GM19025 (cell line): ENCODE measurements around the gene ERP44.
"Not testable (repeated sequence)": the region's sequence is repeated elsewhere in the genome, so short reads cannot be mapped to it uniquely, and the experiment has no call there.

Source experiments
- ATAC-seq: cut with Tn5 transposase; IDR thresholded peaks from one replicate; pipeline ENCODE4 v1.9.1; 2021; ENCODE audit warnings: mild to moderate bottlenecking, low read depth, moderate library complexity; ENCODE audit not compliant: unreplicated experiment

ERP44 gene

DNA sequence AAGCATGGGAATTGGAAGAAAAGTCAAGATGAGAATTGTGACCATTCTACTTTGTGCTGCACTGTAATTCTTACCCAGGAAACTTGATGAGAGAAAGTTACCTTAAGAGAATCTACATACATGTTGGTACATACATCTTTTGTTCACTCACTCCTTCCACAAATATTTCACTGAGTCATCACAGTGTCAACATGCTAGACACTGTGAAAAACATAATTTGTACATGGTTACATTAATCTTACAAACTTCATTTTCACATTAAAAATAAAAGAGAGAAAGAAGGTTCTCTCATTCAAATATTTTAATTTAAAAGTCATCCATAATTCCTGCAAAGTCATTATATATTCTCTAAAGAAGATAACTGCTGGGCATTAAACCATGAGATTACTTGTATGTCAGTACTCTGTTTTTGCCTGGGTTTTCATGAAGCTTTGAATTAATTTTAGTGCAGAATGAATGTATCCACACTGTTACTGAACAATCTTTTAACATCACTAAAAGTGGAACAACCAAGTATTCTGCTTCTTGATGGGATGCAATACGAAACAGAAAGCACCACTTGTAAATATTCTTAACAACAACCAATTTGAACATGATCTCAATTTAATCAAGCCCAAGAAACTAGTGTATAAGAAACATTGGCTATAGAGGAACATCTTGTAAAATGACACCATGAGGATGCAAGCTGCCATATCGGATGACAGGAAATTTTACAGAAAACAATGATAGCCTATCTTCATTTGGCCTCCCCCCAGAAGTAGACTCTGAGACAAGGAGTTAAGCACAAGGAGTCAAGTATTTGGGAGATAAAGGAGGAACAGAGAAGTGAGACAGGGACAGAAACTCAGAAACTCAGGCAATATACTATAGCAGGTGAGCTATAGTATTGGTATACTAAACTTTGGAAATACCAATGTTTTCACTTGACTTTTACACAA is 28.4 kb downstream of the ERP44 start:
- ATAC-seq: no peak

DNA sequence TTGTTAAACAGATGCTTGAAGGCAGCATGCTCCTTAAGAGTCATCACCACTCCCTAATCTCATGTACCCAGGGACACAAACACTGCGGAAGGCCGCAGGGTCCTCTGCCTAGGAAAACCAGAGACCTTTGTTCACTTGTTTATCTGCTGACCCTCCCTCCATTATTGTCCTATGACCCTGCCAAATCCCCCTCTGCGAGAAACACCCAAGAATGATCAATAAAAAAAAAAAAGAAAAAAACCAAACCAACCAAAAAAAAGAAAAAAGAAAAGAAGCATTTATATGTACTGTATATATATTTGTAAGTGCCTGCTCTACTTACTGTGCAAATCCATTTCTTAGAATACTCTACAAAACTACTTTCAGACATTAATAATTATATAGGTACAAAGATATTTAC is 29.7 kb downstream of the ERP44 start:
- not testable (repeated sequence) for ATAC-seq

DNA sequence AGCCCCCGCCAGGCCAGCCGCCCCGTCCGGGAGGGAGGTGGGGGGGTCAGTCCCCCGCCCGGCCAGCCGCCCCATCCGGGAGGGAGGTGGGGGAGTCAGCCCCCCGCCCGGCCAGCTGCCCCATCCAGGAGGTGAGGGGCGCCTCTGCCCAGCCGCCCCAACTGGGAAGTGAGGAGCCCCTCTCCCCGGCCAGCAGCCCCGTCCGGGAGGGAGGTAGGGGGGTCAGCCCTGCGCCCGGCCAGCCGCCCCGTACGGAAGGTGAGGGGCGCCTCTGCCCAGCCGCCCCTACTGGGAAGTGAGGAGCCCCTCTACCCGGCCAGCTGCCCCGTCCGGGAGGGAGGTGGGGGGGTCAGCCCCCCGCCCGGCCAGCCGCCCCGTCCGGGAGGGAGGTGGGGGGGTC is 30.8 kb downstream of the ERP44 start:
- ATAC-seq: not testable (repeated sequence)

DNA sequence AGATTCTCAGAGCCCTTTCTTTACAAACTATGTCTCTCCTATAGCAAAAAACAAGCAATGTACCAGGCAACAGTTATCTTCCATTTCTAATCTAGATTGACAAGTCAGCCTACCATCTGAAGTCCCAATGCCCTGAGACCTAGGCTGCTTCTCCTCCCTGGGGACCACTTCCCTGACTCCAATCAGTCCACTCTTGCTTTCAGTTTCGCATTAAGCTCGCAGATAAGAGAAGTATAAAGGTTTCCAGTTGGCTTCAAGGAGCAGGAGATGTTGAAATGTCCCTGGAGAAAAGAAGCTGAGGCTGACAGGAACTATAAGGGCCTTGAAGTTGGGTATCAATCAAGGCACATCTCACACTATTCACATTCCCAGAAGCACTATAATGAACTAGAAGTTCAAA is 32.3 kb downstream of the ERP44 start:
- no peak for ATAC-seq

DNA sequence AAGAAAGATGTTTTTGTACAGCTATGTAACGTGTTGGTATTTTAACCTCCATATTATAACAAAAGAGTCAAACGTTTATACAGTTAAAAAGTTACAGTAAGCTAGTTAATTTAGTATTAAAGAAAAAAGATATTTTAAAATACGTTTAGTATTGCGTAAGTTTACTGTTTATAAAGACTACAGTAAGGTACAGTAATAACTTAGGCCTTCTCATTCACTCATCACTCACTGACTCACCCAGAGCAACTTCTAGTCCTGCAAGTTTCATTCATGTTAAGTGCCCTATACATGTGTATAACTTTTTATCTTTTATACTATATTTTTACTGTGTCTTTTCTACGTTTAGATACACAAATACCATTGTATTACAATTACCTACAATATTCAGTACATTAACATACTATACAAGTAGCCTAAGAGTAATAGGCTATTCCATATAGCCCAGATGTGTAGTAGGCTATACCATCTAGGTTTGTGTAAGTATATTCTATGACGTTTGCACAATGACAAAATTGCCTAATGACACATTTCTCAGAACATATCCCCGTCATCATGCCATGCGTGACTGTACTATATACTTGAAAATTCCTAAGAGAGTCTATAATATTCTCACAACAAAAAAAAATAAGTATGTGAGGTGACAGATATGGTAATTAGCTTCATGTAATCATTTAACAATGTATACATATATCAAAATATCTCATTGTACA is 33.8 kb downstream of the ERP44 start:
- ATAC-seq: no peak

DNA sequence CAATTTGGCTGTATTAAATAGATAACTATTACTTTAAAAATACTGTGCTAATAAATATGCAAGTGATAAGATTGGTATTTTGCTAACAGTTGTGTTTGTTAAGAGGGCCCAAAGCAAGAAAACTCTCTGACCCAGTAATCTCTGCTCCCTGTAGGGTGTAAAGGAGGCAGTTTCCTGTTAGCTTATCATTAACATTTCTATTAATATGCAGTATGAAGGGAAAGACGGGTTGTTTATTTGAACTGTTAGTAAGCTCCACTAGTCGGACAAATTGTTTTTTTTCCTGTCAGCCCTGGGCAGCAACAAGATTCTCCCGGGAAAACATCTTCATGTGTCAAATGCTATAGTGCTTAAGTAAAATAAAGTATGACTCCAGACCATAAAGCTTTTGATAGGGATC is 35.6 kb downstream of the ERP44 start:
- no peak for ATAC-seq

DNA sequence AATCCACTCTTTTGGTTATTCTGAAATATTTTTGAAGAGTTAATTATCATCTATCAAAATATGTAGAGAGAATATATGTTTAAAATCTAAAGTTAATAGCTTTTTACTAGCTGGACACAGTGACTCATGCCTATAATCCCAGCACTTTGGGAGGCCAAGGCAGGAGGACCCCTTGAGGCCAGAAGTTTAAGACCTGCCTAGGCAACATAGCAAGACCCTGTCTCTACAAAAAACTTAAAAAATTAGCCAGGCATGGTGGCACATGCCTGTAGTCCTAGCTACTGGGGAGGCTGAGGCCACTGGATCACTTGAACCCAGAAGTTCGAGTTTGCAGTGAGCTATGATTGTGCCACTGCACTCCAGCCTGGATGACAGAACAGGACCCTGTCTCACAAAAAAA is 36.1 kb downstream of the ERP44 start:
- not testable (repeated sequence) for ATAC-seq

DNA sequence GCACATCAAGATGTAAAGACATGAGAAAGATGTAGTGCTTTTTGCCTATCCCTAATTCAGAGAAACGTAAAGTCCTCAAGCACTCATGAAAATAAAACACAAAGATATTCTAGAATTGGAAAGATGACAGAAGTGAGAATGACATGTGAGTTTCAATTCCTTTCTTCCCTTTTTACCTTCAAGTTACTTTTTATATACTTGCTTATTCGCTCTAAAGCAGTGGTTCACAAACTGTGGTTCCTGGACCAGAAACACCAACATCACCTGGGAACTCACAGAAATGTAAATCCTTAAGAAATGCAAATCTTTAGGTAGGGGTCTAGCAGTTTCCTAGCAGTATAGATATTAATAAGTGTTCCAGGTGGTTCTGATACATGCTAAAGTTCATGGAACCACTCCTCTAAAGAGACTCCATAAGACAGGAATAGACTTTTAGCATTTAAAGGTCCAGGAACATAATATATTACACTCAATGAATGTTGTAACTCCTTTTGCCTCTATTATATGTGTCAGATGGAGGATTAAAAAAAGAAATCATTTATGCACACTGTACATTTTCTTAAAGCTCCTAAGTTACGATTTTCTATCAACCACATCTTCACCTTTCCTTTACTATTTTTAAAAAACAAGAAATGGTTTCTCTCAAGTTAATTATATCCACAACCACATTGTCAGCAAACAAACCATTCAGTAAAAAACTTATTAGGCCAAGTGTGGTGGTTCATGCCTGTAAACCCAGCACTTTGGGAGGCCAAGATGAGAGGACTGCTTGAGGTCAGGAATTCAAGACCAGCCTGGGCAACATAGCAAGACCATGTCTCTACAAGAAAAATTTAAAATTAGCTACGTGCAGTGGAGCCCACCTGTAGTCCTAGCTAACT is 39.9 kb downstream of the ERP44 start:
- ATAC-seq: peak; percentile 66

DNA sequence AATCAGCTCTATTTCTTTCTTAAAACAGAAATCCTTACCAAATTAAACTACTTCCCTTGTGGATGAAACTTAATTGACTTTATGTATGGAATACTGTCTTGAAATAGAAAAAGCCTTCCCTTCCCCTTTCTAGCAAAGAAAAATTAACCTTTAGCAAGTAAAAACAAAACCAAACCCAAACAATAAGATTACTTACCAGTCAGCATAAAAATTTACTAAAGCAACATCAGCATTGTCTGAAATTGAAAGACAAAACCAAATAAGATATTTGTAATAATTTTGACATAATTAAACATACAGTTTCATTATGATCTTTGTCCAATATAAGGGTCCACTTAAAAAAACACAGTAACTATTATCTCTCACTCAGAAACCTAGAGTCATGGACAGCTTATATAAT is 41.2 kb downstream of the ERP44 start:
- ATAC-seq: no peak

DNA sequence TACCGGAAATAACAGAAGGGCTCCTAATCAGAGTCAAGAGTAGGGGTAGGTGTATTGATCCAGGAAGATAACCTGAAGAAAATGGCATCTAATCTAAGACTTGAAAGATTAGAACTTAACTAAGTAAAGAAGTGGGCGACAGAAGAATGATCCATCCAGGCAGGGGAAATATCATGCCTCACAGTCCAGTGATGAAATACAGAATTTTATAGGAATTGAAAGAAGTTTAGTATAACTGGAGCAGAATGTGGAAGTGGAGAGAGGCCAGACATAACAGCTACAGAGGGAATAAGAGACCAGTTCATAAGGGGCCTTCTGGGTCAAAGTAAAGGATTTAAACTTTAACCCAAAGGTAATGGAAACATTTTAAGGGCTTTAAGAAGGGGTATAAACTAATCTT is 42.2 kb downstream of the ERP44 start:
- no peak for ATAC-seq

DNA sequence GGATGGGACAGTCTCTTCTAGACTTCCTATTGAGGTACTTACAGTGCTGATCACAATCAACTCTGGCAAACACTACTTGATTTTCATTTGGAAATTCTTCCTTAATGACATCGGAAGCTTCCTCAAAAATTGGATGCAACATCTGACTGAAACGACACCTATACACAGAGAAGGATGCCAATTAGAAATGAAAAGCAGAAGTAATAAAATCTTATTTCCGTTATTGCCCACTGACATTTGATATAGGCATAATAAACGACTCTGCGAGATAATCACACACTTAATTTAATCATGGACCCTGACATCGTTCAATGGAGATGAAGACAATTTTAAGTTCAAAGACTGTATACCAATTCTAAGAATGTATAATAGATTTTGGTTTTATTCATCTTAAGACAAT is 46.4 kb downstream of the ERP44 start:
- ATAC-seq: no peak

DNA sequence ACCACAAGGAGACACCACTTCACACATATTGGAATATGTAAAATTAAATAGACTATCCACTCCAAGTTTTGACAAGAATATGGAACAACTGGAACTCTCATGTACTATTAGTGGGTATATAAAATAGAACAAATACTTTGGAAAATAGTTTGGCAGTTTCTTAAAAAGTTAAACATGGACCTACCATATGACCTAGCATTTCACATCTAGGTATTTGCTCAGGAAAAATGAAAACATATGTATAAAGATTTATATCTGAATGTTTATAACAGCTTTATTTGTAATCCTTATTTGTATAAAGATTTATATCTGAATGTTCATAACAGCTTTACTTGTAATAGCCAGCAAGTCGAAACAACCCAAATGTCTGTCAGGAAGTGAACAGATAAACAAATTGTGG is 49.2 kb downstream of the ERP44 start:
- no peak for ATAC-seq

DNA sequence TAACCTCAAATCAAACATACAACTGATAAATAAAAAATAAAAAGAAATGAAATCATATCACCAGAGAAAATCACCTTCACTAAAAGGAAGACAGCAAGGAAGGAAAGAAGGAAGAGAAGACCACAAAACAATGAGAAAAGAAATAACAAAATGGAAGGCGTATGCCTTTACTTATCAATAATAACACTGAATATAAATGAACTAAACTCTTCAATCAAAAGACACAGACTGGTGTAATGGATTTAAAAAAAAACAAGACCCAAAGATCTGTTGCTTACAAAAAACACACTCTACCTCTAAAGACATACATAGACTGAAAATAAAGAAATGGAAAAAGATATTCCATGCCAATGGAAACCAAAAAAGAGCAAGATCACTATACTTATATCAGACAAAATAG is 60.3 kb downstream of the ERP44 start:
- no peak for ATAC-seq

DNA sequence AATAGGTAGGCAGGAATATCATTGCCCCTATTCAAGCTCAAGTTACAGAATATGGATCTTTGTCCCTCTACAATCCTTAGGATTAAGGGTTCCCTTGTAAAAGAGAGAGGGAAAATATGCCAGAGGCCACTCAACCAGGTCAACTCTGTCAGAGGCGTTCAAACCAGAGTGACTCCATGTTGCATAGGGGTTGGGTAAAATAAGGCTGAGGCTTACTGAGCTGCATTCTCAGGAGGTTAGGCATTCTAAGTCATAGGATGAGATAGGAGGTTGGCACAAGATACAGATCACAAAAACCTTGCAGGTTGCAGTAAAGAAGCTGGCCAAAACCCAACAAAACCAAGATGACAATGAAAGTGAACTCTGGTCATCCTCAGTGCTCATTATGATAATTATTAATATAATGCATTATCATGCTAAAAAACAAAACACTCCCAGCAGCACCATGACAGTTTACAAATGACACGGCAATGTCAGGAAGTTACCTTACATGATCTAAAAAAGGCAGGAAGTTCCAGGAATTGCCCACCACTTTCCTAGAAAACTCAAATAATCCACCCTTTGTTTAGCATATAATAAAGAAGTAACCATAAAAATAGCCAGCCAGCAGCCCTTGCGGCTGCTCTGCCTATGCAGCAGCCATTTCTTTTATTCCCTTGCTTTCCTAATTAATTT is 64.8 kb downstream of the ERP44 start:
- no peak for ATAC-seq

DNA sequence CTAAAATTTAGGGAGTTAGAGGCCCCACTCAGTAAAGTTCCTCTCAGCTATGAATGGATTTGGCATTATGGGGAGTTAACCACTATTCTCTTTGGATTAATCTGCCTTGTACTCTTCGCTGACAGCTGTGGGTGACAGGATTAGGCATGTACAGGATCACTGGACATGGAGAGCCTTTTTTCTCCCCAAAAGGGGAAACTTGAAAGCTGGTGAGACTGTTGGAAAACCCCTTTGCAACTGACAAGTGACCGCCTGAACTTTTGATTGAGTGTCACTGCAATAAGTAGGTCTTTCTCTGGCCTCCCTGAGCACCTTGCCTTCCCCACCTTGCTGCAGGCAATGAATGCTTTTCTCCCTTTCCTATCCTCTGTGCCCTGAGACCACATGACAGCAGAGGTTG is 68.3 kb downstream of the ERP44 start:
- ATAC-seq: no peak

DNA sequence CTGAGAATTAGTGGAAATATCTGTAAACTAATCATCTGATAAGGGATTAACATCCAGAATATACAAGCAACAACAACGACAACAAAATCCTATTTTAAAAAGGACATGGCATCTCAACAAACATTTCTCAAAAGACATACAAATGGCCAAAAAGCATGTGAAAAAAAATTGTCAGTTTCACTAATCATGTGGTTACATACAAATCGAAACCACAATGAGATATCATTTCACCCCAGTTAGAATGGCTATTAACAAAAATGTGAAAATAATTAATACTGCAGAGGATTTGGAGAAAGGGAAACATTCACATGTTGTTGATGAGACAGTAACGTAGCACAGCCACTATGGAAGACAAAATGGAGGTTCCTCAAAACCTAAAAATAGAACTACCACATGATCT is 69.5 kb downstream of the ERP44 start:
- no peak for ATAC-seq

DNA sequence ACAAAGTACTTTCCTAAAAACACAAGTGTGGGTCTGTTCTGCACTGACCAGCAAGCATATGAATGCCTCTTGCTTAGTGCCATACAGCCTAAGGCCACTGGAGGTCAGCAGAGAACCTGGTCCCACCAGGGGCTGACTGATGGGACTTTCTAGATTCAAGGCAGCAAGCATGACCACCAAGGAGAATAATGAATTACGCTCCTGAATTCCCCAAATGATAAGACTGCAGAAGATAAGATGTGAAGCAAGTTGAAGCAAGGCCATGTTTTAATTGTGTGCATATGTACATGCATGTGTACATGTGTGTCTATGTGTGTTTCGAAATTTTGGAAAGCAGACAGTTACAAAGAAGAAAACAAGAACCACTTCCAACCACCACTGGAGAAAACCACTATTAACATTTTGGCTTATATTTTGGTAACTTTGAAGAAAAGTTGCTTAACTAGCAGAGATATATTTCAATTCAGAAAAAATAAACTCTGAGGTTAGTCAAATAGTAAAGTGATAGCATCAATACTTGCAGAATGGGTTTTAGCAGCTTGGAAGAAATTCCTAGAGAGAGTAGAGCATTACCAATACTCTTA is 70.5 kb downstream of the ERP44 start:
- peak; percentile 84 for ATAC-seq

DNA sequence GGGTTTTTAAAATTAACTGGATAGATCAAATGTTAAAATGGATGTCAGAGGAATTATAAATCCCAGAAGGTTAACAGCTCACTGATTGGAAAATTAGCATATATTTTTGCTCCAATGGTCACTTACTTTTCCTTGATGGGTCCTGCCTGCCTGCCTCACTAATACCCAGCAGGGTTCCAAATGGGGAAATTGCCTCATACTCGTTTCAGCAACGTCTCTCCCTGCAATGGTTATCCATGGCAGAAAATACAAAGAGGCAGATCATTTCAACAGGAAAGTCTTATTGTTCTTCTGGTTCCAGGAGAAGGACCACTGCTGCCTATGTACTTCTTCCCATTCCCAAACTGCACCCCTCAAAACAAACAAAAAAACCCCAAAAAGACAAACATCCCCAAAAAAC is 71.3 kb downstream of the ERP44 start:
- ATAC-seq: no peak

DNA sequence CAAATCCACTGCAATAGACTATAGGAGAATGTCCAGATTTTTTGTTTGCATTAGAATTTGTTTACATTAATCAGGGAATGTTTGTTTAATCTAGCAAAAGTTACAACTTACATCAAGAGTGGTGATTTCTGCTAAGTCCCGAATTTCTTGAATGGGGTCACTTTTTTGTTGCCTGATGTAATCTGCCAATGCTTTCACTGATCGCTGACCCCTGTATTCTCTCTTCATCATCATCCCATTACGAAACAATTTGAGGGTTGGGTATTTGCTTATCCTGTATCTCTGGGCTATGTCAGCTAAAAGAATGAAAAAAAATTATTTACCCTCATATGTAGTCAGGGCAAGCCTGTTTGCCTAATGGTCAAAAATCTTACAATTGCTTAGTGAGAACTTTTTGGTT is 76.9 kb downstream of the ERP44 start:
- no peak for ATAC-seq
